ENCODE results near the gene HTT.
"Not testable (repeated sequence)": the region's sequence is repeated elsewhere in the genome, so short reads cannot be mapped to it uniquely, and the experiment has no call there.

Gene HTT

DNA sequence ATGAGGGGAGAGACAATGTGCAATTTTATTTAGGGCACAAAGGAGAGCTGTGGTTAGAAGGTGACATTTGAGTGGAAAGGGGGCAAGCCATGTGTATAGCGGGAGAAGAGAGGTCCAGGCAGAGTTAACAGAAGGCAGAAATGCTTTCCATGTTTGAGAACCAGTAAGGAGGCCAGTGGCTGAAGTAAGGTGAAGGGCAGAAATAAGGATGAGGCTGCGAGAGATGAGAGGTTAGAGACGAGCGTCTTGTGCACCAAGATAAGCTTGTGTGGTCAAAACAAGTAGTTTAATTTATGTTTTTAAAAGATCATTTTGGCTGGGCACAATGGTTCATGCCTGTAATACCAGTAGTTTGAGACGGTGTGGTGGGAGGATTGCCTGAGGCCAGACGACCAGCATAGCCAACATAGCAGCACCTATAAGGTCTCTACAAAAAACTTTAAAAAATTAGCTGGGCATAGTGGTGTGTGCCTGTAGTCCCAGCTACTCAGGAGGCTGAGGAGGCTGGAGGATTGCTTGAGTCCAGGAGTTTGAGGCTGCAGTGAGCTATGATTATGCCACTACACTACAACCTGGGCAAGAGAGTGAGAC lies 8.5 kb downstream of the HTT start:
- DNase-seq (ENCODE audit: low spot score), result no peak

DNA sequence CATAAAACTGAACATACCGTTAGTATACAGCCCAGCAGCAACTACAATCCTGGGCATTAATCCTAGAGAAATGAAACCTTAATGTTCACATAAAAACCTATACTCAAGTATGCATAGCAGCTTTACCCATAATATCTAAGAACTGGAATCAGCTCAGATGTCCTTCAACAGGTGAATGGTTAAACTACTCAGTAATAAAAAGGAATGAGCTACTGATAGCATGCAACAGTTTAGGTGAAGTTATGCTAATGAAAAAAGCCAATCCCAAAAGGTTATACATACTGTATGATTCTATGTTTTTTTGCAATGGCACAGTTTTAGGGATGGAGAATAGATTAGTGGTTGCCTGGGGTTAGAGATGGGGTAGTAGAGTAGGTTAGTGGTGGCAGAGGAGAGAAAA lies 9.3 kb downstream of the HTT start:
- DNase-seq (ENCODE audit: low spot score), result no peak

DNA sequence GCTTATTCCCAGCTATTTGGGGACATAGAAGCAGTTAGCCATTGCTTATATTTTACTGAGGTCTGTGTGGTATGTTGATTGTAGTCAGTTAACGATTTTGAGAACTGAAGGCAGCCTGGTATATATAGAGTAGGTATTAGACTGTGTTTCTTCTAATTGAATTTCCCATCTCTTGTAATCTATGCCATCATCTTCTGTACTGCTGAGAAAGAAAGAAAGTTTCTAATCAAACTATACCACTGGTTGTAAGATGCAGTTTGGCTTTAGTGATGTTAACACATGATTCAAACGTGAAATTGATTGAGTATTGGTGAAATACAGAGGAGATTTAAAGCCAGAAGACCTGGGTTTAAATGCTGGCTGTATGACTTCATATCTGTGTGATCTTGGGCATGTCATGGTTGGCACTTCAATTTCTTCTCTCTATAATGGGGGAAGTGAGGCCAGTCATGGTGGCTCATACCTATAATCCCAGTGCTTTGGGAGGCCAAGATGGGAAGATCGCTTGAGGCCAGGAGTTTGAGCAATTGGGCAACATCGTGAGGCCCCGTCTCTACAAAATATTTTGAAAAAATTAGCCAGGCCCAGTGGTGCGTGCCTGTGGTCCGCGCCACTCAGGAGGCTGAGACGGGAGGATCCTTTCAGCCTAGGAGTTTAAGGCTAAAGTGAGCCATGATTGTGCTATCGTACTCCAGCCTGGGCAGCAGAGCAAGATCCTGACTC lies 11.6 kb downstream of the HTT start:
- no peak for DNase-seq (ENCODE audit: low spot score)

DNA sequence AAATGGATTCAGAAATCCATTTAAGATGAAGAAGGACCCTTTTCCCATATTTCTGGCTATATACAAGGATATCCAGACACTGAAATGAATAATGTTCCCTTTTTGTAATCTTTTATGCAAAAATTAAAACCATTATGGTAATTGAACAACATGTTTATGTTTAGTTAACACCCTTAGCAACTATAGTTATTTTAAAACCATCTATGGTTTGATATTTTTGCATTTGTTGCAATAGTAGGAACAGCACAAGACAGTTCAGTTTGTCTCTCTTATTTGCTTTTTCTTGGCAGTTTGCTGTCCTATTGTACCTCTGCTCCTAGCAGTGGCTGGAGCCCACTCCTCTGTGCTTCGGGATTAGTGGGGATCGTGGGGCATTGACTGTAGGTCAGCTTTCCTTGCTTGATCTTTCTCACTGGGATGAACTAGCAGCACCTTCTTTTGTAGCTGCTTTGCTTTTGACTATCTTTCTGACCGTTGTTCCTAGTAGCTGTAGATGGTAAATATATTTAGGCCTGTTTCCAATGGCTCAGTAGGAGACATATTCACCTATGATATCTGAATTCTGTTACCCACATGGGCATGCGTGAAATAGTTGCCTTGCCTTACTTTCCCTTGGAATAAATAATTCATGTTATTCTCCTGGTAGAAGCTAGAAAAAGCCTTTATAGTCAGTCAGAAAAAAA lies 12.8 kb downstream of the HTT start:
- no peak for DNase-seq (ENCODE audit: low spot score)

DNA sequence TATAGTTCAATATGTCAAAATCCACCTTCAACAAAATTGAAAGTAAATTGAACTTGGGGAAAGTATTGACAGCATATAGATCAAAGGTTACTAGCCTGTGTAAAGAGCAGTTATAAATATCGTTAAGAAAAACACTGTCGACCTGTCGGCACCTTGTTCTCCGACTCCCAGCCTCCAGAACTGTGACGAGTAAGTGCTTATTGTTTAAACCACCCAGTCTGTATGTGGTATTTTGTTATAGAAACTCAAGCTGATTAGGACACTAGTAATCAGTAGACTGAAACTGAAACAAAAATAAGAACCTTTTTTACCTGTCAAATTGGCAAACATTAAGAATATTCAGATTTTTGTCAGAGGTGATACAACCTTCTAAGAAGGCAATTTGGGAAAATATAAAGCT lies 17.0 kb downstream of the HTT start:
- DNase-seq (ENCODE audit: low spot score), result no peak

DNA sequence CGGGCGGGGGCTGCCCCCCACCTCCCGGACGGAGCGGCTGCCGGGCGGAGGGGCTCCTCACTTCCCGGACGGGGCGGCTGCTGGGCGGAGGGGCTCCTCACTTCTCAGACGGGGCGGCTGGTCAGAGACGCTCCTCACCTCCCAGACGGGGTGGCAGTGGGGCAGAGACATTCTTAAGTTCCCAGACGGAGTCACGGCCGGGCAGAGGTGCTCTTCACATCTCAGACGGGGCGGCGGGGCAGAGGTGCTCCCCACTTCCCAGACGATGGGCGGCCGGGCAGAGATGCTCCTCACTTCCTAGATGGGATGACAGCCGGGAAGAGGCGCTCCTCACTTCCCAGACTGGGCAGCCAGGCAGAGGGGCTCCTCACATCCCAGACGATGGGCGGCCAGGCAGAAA lies 20.2 kb downstream of the HTT start:
- DNase-seq (ENCODE audit: low spot score), result not testable (repeated sequence)

DNA sequence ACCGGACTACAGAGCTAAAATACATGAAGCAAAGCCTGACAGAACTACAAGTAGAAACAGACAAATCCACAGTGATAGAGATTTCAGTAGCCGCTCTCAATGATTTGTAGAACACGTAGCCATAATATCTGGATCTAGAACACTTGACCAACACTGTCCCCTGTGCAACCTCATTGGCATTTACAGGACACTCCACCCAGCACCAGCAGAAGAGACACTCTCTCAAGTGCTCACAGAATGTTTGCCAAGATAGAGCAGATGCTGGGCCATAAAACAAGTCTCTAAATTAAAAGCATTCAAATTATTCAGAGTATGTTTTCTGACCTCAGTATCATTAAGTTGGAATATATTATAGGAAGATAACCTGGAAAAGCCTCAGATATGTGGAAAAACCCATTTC lies 21.7 kb downstream of the HTT start:
- DNase-seq (ENCODE audit: low spot score), result no peak

DNA sequence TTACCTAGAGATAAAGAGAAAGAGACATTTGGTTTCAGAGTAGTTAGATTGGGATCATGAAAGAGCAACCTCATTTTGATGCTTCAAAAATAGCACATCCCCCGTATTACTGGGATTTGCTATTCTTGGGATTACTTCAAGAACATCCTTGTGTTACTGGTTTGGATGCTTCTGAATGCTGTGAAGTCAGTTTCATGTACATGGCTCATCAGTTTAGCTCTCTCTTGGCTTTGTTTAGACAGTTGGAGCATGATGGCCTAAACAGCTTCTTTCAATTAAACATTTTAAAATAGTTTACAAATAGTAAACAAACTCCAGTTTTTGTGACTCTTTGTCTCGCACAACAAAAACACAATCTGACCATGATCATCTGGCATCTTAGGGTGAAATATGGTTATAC lies 23.9 kb downstream of the HTT start:
- no peak for DNase-seq (ENCODE audit: low spot score)

DNA sequence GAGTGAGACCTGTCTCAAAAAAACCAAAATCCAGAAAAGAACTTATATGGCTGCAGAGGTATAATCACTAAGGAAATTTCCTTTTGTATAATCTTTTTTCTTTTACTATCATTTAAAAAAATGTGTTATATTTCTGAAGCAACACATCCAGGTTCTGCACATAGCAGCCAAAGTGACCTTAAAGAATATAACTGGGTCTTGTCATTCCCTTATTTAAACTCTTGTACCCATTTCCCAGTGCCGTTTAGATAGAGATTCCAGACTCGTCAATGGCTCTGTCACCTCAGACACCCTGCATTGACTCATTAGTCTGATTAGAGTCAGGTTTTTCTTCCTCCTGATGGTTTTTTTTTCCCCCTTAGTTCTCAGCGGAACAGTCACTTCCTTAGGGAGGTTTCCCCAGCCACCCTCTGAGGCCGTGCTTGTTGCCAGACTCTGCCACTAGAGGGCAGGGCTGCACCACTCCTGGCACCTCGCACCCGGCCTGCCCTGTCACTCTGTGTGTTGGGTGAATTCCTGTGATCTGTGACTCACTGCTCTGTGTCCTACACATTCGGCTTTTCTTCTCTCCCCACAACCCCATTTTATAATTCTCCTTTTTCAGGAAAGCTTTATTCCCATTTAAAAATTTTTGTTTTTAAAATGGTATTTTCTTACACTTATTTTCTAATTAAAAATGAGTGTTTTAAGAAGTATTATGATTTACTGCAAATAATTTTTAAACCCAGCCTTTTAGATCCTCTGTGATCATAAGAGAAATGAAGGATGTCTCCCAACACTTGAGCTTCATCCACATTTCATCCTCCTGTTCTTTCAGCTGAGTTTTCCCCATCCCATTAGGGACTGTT lies 32.1 kb downstream of the HTT start:
- peak; percentile 88 for DNase-seq (ENCODE audit: low spot score)

DNA sequence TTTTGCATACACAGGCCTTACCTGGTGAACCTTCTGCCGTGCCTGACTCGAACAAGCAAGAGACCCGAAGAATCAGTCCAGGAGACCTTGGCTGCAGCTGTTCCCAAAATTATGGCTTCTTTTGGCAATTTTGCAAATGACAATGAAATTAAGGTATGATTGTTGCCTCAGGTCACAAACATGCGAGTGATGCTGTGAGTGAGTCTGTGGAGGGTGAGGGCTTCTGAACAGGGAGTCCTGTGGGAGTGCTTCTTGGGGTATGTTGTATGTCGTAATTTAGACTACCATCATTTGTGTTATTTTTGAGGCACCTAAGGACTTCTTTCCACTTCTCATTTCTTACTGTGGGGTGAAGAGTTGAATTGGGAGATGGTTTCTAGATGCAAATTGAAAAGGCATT lies 32.8 kb downstream of the HTT start:
- DNase-seq (ENCODE audit: low spot score), result no peak

DNA sequence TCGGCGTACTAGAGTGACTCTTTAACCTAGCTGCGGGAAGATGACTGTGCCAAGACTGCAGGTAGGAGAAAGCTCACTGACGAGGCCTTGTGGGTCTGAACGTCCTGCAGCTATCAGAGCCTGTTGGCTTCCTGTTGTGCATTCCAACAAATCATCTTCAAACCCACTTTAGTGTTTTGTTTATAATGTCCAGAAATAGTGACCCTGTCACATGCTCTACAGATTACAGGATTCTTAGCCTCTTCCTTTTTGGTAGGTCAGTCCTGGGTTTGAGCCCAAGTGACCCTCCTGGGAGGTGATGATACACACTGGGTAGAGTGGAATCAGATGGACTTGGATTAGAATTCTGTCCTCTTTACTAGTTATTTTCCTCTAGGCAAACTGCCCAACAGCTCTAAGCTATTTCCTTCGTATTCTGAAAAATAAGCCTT lies 33.2 kb downstream of the HTT start:
- no peak for DNase-seq (ENCODE audit: low spot score)

DNA sequence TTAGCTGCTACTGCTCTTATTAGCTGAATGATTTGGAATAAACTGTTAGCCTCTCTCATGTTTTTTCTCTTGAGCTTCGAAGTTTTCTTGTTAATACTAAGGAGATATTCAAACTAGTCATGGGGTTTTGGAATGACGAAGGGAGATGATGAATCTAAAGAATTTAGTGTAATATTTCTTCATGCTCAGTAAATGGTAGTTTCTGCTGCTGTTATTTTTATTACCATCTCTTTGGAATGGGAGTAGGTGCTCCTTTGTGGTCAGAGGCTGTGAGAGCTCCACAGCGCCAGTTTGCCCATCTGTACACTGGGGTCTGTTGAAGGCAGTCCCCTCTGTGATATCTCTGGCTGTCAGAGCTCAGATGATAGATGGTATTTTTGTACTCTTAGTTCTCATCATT lies 33.7 kb downstream of the HTT start:
- no peak for DNase-seq (ENCODE audit: low spot score)

DNA sequence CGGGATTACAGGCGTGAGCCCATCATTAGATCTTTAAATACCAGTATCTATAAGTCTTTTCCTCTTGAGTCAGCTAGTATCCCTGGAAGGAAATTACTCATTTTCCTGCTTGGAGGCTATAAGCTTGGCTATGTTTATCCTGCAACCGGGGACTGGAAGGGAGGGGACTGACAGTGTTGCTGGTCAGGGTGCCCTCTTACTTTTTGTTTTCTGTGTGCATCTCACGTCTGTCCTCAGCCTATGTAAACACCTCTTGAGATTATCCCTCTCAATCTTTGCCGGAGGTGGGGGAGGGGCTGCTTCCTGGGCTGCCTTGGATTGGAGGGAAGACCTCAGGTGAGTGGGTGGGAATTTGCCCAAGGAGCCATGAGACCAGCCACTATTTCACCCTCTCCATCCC lies 37.0 kb downstream of the HTT start:
- no peak for DNase-seq (ENCODE audit: low spot score)

DNA sequence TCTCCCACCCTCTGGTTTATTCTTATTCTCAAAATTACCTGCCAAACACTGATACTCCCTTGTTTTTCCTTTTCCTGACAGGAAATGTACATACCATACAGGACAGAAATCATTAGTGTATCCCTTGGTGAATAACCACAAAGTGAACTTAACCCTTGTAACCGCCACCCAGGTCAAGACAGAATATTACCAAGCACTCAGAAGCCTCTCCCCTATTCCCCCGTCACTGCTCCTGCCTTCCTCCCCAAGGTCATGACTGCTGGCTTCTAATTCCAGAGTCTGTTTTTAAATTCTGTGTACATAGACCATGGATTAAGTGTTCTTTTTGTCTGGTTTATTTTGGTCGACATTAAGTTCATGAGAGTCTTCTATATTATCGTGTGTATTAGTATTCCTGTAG lies 37.7 kb downstream of the HTT start:
- DNase-seq (ENCODE audit: low spot score), result no peak

DNA sequence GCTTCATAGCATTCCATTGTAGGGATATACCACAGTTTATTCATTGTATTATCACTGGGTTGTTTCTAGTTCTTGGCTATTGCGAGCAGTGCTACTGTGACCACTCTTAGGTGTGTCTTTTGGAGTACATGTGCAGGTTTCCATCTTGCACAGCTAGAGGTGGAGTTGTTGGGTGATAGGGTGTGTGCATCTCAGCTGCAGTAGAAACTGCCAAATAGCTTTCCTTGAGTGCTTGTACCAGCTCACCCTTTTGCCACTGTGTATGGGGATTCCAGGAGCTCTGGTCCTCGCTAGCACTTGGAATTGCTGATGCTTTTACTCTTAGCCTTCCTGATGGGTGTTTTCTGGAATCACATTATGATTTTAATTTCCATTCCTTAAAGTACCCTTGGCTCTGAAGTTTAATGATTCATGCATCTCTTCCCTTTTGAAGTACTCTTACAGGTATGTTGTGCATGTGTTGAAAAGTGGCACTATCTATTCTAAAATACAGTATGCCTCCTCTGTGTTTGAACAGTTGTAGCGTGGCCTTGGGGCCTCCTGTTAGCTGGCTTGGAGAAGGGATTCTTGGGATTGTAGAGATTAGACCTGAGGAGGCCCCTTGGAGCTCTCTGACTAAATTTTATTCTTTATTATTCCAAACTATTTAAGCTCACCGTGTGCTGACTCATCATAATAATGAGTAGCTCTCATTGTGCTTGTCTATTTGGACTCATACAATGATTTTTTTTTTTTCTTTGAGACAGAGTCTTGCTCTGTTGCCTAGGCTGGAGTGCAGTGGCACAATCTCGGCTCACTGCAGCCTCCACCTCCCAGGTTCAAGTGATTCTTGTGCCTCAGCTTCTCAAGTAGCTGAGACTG lies 38.4 kb downstream of the HTT start:
- no peak for DNase-seq (ENCODE audit: low spot score)

DNA sequence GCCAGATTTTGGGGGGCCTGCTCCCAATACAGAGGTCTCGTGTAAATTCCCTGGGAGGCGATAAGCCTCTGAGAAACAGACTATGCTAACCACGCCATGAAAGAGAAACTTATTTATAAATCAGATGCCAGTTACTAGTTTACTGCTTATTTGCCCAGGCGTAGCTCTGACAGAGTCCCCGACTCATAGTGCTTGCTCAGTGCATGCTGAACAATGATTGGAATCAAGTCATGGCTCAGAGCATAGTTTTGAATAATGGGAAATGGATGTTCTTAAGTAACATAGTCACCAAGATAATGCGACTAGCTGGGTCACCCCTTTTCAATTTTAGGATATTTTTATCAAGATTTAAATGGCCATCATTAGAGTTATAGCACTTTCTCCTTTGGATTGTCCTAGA lies 39.9 kb downstream of the HTT start:
- no peak for DNase-seq (ENCODE audit: low spot score)

DNA sequence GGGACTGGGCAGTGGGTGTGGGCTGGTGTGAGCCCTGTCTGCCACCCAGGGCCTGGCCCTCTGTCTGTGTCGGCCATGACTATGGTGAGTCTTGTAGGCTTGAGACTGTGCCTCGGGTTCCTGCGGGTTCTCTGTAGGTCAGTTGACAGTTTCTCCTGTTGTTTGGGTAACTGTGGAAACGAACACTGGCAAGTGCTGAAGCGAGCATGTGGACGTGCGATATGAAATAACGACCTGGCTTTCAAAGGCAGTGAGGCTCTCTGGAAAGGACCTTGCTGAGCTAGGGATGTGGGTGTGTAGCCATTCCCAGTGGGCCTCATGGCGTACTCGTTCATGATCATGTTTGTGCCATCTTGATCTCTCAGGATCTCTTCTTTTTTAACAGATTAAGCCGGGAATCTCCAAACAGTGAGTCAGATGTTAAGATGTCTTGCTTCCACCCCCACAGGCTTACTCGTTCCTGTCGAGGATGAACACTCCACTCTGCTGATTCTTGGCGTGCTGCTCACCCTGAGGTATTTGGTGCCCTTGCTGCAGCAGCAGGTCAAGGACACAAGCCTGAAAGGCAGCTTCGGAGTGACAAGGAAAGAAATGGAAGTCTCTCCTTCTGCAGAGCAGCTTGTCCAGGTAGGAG lies 41.3 kb downstream of the HTT start:
- no peak for DNase-seq (ENCODE audit: low spot score)

DNA sequence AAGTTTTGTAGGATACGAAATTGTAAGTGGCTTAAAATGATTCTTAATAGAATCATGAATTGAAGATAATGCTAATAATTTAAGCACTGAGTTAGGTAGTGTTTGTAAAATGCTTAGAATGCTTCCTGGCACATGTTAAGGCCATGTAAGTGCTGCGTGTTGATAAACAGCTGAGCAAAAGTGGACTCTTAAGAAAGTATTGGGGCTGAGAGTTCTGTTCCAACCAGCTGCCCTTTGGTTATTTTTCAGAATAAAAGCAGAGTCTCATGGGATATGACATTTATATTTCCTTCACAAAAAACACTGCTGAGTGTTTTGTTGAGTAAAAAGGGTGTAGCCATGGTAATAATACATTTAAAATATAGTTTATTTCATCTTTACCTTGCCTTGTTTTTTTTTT lies 42.5 kb downstream of the HTT start:
- no peak for DNase-seq (ENCODE audit: low spot score)

DNA sequence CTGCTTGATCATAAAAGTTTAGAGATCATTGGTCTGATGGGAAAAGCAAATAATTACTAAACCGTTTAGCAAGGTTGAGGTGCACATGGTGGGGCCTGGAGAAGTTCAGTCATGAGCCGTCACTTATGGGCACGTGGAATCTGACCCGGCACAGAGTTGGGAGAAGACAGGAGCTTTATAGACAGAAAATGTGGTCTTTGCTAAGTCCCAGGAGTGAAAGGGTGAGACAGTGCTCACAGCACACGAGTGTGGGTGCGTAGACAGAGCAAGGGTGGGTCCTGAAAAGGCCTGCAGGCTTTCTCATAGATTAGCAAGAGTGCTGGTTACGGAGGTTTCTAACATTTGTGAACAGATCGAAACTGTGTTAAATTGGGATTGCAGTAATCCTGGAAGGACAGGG lies 43.8 kb downstream of the HTT start:
- no peak for DNase-seq (ENCODE audit: low spot score)

DNA sequence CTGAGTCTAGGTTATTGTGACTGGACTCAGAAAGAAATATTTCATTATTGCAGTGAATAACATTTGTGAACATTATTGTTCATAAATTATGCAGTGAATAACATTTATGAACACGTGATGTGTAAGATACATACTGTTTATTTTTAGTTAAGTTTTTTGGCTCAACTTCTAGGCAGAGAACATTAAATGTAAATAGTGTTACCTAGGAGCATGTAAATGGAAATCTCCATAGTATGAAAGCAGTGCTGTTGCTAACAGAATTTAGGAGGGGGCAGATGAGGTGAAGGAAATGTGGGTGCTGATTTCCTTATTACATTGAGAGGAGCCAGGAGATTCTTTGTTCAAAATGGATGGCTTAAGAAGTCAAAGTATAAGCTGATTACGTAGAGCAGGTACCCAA lies 45.0 kb downstream of the HTT start:
- no peak for DNase-seq (ENCODE audit: low spot score)

DNA sequence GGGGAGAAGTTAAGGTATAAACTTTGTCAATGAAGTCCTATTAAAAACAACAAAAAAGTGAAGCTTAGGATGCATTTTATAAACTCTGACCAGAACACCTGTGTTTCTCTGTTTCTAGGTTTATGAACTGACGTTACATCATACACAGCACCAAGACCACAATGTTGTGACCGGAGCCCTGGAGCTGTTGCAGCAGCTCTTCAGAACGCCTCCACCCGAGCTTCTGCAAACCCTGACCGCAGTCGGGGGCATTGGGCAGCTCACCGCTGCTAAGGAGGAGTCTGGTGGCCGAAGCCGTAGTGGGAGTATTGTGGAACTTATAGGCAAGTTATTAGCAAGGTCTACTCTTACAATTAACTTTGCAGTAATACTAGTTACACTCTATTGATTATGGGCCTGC lies 46.6 kb downstream of the HTT start:
- no peak for DNase-seq (ENCODE audit: low spot score)

Data from COLO829 (cell line).